Measurements from ENCODE around the gene LGI2.

The LGI2 gene

GRCh38 chr4:24988776-24989175 lies 42.0 kb downstream of the LGI2 start:
- DNase-seq (ENCODE audit: low read depth): no peak

GRCh38 chr4:24984602-24985532 lies 45.9 kb downstream of the LGI2 start:
- no peak overlapping the region for H3K4me3 ChIP-seq (ENCODE audit: low read length)
- no peak for DNase-seq (ENCODE audit: low read depth)
- TF ChIP-seq CTCF (conservative IDR thresholded peaks at IDR 0.05; ENCODE audit: low read depth, low read length): peak; percentile 16

More at GRCh38 chr4:24988776-24989175, 42.0 kb downstream of the LGI2 start:
- no peak overlapping the region for H3K4me3 ChIP-seq (ENCODE audit: low read length)
- TF ChIP-seq CTCF (conservative IDR thresholded peaks at IDR 0.05; ENCODE audit: low read depth, low read length): peak; percentile 69

GRCh38 chr4:24980740-24981139 lies 50.0 kb downstream of the LGI2 start:
- H3K4me3 ChIP-seq (ENCODE audit: low read length): no peak overlapping the region
- DNase-seq (ENCODE audit: low read depth): no peak
- no peak for TF ChIP-seq CTCF (conservative IDR thresholded peaks at IDR 0.05; ENCODE audit: low read depth, low read length)

- DNase-seq (ENCODE audit: low read depth): no peak
- TF ChIP-seq CTCF (conservative IDR thresholded peaks at IDR 0.05; ENCODE audit: low read depth, low read length): peak; percentile 88
- H3K4me3 ChIP-seq (ENCODE audit: low read length): peak overlapping the region; percentile 23
Measured at GRCh38 chr4:24980064-24980690, 50.6 kb downstream of the LGI2 start.

GRCh38 chr4:24979554-24979953 lies 51.2 kb downstream of the LGI2 start:
- TF ChIP-seq CTCF (conservative IDR thresholded peaks at IDR 0.05; ENCODE audit: low read depth, low read length): no peak
- no peak for DNase-seq (ENCODE audit: low read depth)
- no peak overlapping the region for H3K4me3 ChIP-seq (ENCODE audit: low read length)

- H3K4me3 ChIP-seq (ENCODE audit: low read length): no peak overlapping the region
- no peak for TF ChIP-seq CTCF (conservative IDR thresholded peaks at IDR 0.05; ENCODE audit: low read depth, low read length)
- DNase-seq (ENCODE audit: low read depth): no peak
Measured at GRCh38 chr4:24978291-24979075, 52.3 kb downstream of the LGI2 start.

All from retinal pigment epithelial cell (primary cell).